GM13976 (cell line): ENCODE measurements around the gene SPAM1.

Source experiments
- DNase-seq: peaks from one replicate; pipeline ENCODE4 v3.0.0; 2012; ENCODE audit warnings: low spot score
- in situ Hi-C: fragments of 300-500 bp; cut with MboI; formaldehyde crosslinking; loops from one replicate; pipeline ENCODE4 v1.12.0; 2022; ENCODE audit warnings: low sequenced_read_pairs, mixed read lengths, inconsistent platforms; ENCODE audit not compliant: unreplicated experiment
- TF ChIP-seq, protein P1 (sequence below): IDR thresholded peaks from 2 replicates; pipeline ENCODE4 v1.5.1; 2012; ENCODE audit warnings: borderline replicate concordance, mild to moderate bottlenecking; ENCODE audit not compliant: insufficient read depth; ENCODE audit errors: extremely low read depth, missing control alignments, control extremely low read depth

SPAM1 gene

DNA sequence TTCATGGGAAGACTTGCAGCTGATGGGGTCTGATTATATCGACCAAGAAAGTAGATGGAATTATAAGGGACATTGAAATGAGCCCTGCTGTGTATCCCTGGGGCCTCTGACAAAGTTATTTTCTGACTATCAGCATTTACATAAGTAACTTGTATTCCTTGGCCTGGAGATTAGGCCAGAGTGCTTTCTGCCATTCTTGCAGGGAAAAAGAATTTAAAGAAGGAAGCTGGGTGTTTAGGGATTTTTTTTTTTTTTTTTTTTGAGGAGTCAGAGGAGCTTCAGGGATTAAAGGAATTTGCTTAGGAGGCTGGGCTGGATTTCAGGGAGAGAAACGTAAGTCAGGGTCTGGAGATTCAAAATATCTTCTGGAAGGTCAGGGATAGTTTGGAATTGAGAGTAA is 4.6 kb downstream of the SPAM1 start:
- TF ChIP-seq, protein P1, sequence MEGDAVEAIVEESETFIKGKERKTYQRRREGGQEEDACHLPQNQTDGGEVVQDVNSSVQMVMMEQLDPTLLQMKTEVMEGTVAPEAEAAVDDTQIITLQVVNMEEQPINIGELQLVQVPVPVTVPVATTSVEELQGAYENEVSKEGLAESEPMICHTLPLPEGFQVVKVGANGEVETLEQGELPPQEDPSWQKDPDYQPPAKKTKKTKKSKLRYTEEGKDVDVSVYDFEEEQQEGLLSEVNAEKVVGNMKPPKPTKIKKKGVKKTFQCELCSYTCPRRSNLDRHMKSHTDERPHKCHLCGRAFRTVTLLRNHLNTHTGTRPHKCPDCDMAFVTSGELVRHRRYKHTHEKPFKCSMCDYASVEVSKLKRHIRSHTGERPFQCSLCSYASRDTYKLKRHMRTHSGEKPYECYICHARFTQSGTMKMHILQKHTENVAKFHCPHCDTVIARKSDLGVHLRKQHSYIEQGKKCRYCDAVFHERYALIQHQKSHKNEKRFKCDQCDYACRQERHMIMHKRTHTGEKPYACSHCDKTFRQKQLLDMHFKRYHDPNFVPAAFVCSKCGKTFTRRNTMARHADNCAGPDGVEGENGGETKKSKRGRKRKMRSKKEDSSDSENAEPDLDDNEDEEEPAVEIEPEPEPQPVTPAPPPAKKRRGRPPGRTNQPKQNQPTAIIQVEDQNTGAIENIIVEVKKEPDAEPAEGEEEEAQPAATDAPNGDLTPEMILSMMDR, result no peak
- in situ Hi-C loops, result no loop called here
- DNase-seq, result no peak

DNA sequence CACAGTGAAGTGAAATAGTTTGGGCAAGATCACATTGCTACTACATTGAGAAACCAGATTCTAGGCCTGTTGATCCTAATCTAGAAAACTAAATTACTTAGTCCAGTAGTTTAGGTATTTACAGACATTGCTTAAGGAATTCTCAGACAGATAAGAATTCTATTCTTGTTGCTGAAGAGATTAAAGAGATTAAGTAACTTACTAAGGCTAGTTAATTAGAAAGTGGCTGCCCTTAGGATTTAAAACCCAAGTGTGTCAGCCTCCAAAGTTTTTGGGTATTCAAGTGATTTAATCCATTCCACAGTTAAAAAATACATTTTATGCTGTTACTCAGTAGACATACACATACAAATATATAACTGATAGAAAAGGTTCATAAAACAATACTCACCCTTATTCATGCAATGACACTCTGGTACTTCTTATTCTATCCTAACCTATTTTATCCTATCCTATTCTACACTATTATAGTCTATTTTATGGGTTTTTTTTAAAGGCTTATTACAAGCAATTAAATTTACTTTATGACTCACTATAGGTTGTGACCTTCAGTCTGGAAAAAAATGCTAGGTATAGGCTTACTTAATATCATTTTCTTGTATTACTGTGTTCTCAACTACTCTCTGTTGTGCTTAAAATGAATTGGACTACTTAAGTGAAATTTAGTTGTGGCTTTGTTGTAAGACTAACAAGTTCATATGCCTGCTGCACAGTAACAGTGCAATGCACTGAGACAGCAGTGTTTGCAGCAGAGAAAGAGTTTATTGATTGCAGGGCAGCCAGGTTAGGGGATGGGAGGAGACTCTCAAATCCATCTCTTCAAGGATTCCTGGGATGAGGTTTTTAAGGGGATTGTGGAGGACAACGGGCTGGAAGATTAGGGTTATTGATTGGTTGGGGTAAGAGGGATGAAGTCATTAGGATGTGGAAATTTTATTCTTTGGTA is 10.7 kb downstream of the SPAM1 start:
- TF ChIP-seq, protein P1, result no peak
- no peak for DNase-seq
- in situ Hi-C loops, result no loop called here

DNA sequence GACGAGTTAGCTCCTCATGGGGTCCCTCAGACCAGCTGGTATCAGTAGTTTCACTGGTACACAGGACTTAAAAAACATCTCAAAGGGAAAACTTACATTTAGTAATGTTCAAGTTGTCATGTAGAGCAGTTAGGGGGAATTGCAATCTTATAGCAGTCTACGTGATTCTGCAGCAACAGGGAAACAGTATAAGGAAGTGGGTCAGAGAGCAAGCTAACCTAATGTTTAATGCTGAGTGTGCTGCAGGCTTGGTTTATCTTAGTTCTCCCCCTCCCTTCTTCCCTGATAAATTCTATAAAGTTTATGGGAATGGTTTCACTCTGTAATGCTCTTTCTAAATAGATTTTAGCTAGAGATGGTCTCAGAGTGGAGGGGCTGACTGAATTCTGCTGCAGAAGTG is 11.3 kb downstream of the SPAM1 start:
- TF ChIP-seq, protein P1, result no peak
- in situ Hi-C loops, result no loop called here
- DNase-seq, result no peak

DNA sequence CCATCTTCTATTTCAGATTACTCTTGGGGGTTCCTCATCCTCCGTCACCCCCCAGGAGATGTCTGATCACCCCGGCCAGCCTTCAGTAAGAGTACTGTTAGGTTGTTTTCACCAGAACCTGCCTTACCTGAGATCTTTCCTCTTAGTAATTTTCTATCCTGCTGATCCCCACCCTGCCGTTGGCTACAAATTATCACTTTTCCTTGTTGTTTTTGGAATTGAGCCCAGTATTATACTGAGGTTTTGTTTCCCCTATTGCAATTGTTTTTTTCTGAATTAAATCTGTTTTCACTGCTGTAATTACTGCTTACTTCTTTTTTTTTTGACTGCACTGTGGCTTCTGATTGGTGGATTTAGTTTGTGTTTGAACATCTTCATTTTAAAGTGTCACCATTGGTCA is 14.7 kb downstream of the SPAM1 start:
- no peak for DNase-seq
- in situ Hi-C loops, result no loop called here
- TF ChIP-seq, protein P1, result no peak

DNA sequence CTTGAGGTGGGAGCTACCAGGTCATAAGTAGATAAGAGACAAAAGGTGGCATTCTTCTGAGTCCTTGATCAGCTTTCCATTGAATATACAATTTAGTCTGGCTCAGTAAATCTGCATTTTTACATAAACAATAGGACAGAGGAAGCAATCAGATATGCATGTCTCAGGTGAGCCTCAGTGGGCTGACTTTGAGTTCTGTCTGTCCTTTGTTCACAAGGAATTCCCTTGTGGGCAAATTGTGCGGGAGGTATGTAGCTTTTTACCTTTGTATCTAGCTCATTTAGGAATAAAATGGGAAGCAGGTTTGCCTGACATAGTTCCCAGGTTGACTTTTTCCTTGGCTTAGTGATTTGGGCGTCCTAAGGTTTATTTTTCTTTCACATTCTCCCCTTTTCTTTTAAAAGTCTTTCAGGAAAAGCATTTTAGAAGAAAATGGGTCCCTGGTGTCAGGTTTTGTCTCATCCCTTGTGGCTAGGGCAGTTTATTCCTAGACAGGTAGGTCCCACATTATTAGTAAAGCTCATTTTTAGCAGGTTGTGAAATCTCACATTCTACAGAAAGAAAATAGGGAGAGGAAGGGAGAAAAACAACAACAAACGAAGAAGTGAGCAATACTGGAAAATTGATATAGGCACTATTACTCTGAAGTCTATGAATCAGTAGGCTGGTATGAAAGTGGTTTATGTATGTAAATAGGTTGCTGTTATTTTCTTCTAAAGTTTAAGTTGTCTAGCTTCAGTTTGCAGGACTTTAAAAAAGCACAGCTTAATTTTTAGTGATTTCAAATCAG is 16.5 kb downstream of the SPAM1 start:
- no peak for DNase-seq
- in situ Hi-C loops, result no loop called here
- TF ChIP-seq, protein P1, result no peak

DNA sequence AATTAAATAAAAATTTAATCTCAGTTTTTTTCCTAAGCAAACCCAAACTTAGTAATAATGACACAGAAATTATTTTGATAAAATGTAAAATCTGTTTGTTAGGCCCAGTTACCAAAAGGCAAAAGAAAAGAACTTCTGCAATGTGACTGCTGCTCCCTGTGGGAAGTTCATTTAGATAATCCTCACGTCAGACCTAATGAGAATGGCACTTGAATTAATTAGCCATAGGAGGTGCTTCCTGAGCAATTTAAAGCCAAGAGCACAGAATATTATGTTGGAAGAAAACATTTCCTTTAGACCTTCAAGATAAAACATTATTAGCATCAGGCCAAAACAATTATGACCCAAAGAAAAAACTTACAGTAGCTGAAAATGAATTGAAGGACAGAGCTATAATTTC is 19.4 kb downstream of the SPAM1 start:
- no peak for DNase-seq
- TF ChIP-seq, protein P1, result no peak
- in situ Hi-C loops, result no loop called here
